Neural progenitor cell (in vitro differentiated cells): ENCODE data around the gene MUC22. TPM values are rescaled to one million over a fixed set of nuclear protein-coding genes. Genes with fewer than 3 reads are reported as not detected.

Source experiments
- DNase-seq: peaks from one replicate; pipeline ENCODE4 v3.0.0-alpha.2; 2016; ENCODE audit warnings: low spot score
- H2AFZ ChIP-seq: fragments of 200-600 bp; sonication (generic); replicated peaks from 2 replicates; pipeline ENCODE4 v1.6.1; 2016; ENCODE audit warnings: antibody characterized with exemption
- H3F3A ChIP-seq: fragments of 200-600 bp; sonication (generic); 2 replicates; pipeline ENCODE4 v1.6.1; 2016; ENCODE audit warnings: antibody characterized with exemption, low read depth
- H3K27ac ChIP-seq: fragments of 200-600 bp; sonication (generic); 2 replicates; pipeline ENCODE4 v1.5.1; 2016; ENCODE audit warnings: mild to moderate bottlenecking
- H3K27me3 ChIP-seq: fragments of 200-600 bp; sonication (generic); 2 replicates; pipeline ENCODE4 v1.6.1; 2016; ENCODE audit warnings: mild to moderate bottlenecking, moderate library complexity
- H3K36me3 ChIP-seq: fragments of 200-600 bp; sonication (generic); 2 replicates; pipeline ENCODE4 v1.5.1; 2016
- H3K4me1 ChIP-seq: fragments of 200-600 bp; sonication (generic); 2 replicates; pipeline ENCODE4 v1.6.1; 2016; ENCODE audit warnings: mixed run types
- H3K4me2 ChIP-seq: fragments of 200-600 bp; sonication (generic); 2 replicates; pipeline ENCODE4 v1.6.1; 2016
- H3K4me3 ChIP-seq: fragments of 200-600 bp; sonication (generic); 2 replicates; pipeline ENCODE4 v1.5.1; 2016
- H3K79me2 ChIP-seq: fragments of 200-600 bp; sonication (generic); 2 replicates; pipeline ENCODE4 v1.6.1; 2016; ENCODE audit warnings: low read depth
- H3K9ac ChIP-seq: fragments of 200-600 bp; sonication (generic); 2 replicates; pipeline ENCODE4 v1.6.1; 2016
- H3K9me3 ChIP-seq: fragments of 200-600 bp; sonication (generic); 2 replicates; pipeline ENCODE4 v1.5.1; 2016; ENCODE audit warnings: low read depth
- H4K20me1 ChIP-seq: fragments of 200-600 bp; sonication (generic); 2 replicates; pipeline ENCODE4 v1.6.1; 2016; ENCODE audit warnings: low read depth
- H3K27ac Mint-ChIP-seq: 3 replicates; pipeline ENCODE4 v1.8.0; 2021; ENCODE audit warnings: mixed read lengths
- H3K27me3 Mint-ChIP-seq: 2 replicates; pipeline ENCODE4 v1.8.0; 2022; ENCODE audit warnings: low read depth, mild to moderate bottlenecking, inconsistent platforms, moderate library complexity, mixed read lengths; ENCODE audit not compliant: insufficient read depth
- H3K36me3 Mint-ChIP-seq: 3 replicates; pipeline ENCODE4 v1.8.0; 2021; ENCODE audit warnings: mixed read lengths
- H3K4me1 Mint-ChIP-seq: 3 replicates; pipeline ENCODE4 v1.8.0; 2021; ENCODE audit warnings: mixed read lengths
- H3K4me3 Mint-ChIP-seq: 3 replicates; pipeline ENCODE4 v1.8.0; 2021; ENCODE audit warnings: mild to moderate bottlenecking, moderate library complexity, mixed read lengths
- H3K9me3 Mint-ChIP-seq: 3 replicates; pipeline ENCODE4 v1.8.0; 2020; ENCODE audit warnings: mixed read lengths
- CTCF ChIP-seq: fragments of 200-600 bp; sonication (generic); IDR thresholded peaks from 2 replicates; pipeline ENCODE4 v1.5.1; 2017; ENCODE audit warnings: antibody characterized with exemption, mild to moderate bottlenecking
- EZH2 ChIP-seq: fragments of 200-600 bp; sonication (generic); IDR thresholded peaks from 2 replicates; pipeline ENCODE4 v1.6.1; 2017; ENCODE audit warnings: antibody characterized with exemption, mild to moderate bottlenecking, moderate library complexity
- EZH2phosphoT487 ChIP-seq: fragments of 200-600 bp; sonication (generic); IDR thresholded peaks from 2 replicates; pipeline ENCODE4 v1.6.1; 2017; ENCODE audit warnings: antibody characterized with exemption
- total RNA-seq: library from RNA; depleted of rRNA; stranded (reverse); fragments of >200 nt; gene quantifications from 2 replicates; pipeline ENCODE4 v1.2.3, GENCODE V29; 2015; ENCODE audit warnings: low replicate concordance

The MUC22 gene
- total RNA-seq, 1 donor from 2014 or later: not detected

DNA sequence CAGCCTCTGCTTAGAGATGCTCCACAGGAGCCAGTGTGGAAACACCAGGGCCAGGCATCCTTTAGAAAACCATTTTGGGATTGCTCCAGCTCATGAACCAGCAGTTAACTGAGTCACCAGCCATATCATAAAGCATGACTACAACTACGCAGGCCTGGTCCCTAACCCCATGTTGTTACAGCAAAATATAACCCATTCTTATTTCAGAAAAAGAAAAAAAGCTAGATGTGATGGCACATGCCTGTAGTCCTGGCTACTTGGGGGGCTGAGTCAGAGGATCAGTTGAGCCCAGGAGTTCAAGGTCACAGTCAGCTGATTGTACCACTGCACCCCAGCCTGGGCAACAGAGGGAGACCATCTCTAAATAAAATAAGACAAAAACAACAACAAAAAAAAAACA is 65.3 kb downstream of the MUC22 start:
- H3K9ac ChIP-seq: no peak overlapping the region
- peaks cover under 1% of the 10 kb centered on the region for H3K27me3 Mint-ChIP-seq
- peaks cover 7% of the 10 kb centered on the region for H3F3A ChIP-seq
- H3K36me3 Mint-ChIP-seq: no peaks in the 10 kb centered on the region
- no peaks in the 10 kb centered on the region for H3K9me3 ChIP-seq
- H3K9me3 Mint-ChIP-seq: no peaks in the 10 kb centered on the region
- H4K20me1 ChIP-seq: no peaks in the 10 kb centered on the region
- no peak overlapping the region for H3K4me3 Mint-ChIP-seq
- peaks cover 27% of the 10 kb centered on the region for H3K4me1 Mint-ChIP-seq
- H3K27ac ChIP-seq: no peak overlapping the region
- DNase-seq: no peak
- H3K79me2 ChIP-seq: no peaks in the 10 kb centered on the region
- no peak for TF ChIP-seq EZH2
- no peak for TF ChIP-seq CTCF
- TF ChIP-seq EZH2phosphoT487: no peak
- no peak overlapping the region for H3K4me2 ChIP-seq
- H3K4me3 ChIP-seq: no peak overlapping the region
- H2AFZ ChIP-seq: no peak overlapping the region
- no peaks in the 10 kb centered on the region for H3K36me3 ChIP-seq
- no peak overlapping the region for H3K27ac Mint-ChIP-seq
- peaks cover 9% of the 10 kb centered on the region for H3K4me1 ChIP-seq
- H3K27me3 ChIP-seq: no peaks in the 10 kb centered on the region

- Histone ChIP-seq H3K4me3 (no peak overlapping the region), H3K27me3 (no peaks in the 10 kb centered on the region), H4K20me1 (no peaks in the 10 kb centered on the region), H3K36me3 (no peaks in the 10 kb centered on the region), H3K79me2 (no peaks in the 10 kb centered on the region), H3K4me1 (peaks cover 4% of the 10 kb centered on the region), H3K4me2 (no peak overlapping the region), H3F3A (no peaks in the 10 kb centered on the region), H3K27ac (no peak overlapping the region), H2AFZ (no peak overlapping the region), H3K9me3 (no peaks in the 10 kb centered on the region), H3K9ac (no peak overlapping the region)
- peaks cover 3% of the 10 kb centered on the region for H3K27me3 Mint-ChIP-seq
- TF ChIP-seq EZH2 (no peak), EZH2phosphoT487 (no peak), CTCF (no peak)
- H3K4me1 Mint-ChIP-seq: peaks cover 19% of the 10 kb centered on the region
- no peak overlapping the region for H3K4me3 Mint-ChIP-seq
- H3K9me3 Mint-ChIP-seq: no peaks in the 10 kb centered on the region
- no peaks in the 10 kb centered on the region for H3K36me3 Mint-ChIP-seq
- no peak for DNase-seq
- no peak overlapping the region for H3K27ac Mint-ChIP-seq
These were observed 66.3 kb downstream of the MUC22 start for GRCh38 chr6:31076611-31077010.

DNA sequence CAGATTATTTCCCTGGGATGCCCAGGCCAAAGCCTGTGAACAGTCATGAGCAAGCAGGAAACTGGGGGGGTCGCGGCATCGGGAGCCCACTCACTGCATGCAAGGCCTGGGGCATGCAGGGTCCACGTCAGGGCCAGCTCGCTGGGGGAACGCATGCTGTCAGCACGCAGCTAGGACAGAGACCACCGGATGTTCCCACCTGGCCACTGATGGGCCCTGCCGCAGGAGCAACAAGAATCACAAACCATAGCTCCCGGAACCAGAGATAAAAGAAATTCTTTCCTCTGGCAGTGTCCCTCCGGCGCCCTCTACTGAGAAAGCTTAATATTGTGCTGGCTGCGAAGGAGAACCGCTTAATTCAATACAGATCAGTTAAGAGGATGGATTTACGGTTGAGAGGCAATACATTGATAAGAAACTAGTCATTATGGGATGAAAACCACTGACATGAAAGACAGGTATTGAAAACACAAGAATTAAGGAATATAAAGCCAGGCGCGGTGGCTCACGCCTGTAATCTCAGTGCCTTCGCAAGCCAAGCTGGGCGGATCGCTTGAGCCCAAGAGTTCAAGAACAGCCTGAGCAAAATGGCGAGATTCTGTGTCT is 69.5 kb downstream of the MUC22 start:
- Histone ChIP-seq H3K4me3 (no peak overlapping the region), H3K9me3 (no peaks in the 10 kb centered on the region), H2AFZ (peak overlapping the region; percentile 57), H3K4me2 (peak overlapping the region; percentile 43), H3K79me2 (no peaks in the 10 kb centered on the region), H3K27me3 (no peaks in the 10 kb centered on the region), H3K4me1 (peaks cover 4% of the 10 kb centered on the region), H3K9ac (no peak overlapping the region), H3F3A (peaks cover 5% of the 10 kb centered on the region), H3K27ac (no peak overlapping the region), H3K36me3 (no peaks in the 10 kb centered on the region), H4K20me1 (no peaks in the 10 kb centered on the region)
- no peak for TF ChIP-seq EZH2
- TF ChIP-seq EZH2phosphoT487: no peak
- peak; percentile 90 for TF ChIP-seq CTCF
- H3K4me3 Mint-ChIP-seq: peak overlapping the region; percentile 55
- H3K27me3 Mint-ChIP-seq: peaks cover 3% of the 10 kb centered on the region
- no peak overlapping the region for H3K27ac Mint-ChIP-seq
- H3K9me3 Mint-ChIP-seq: no peaks in the 10 kb centered on the region
- peaks cover 12% of the 10 kb centered on the region for H3K4me1 Mint-ChIP-seq
- H3K36me3 Mint-ChIP-seq: no peaks in the 10 kb centered on the region
- DNase-seq: peak; percentile 86
